ENCODE results near the gene KCTD1. TPM values are rescaled to one million over a fixed set of nuclear protein-coding genes. Genes with fewer than 3 reads are reported as not detected.

Gene KCTD1
- total and polyA plus RNA-seq, 4 donors = 4.0 to 17.5 (median 9.2) TPM

DNA sequence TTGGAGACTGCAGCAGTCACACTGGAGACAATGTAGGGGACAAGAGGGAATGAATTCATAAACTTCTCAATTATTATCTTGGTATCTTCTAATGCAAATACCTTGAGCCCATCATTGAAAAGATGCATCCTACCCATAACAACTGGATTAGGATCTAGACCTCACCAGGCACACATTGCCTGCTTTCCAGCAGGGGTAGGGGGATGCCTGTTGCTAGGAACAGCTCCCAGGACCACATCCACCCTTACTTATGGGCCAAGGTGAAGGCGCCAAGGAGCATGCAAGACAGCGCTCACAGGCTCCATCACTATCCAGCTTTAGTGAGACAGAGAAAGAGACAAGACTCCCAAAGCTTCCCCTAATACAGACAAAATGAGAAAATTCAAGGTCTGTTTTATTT lies 24.4 kb downstream of the KCTD1 start:
- WGBS, 2 donors = 96 to 100% methylated on average over 2 of the region's 2 CpGs
- Histone ChIP-seq H3K9ac (ENCODE audit: insufficient read depth in 1 of 2, low read length in 2 of 2) (no peak overlapping the region), H3K9me3 (ENCODE audit: control insufficient read depth in 4 of 4, insufficient read depth in 3 of 4, low read length in 3 of 4) (no peaks in the 10 kb centered on the region), H3K27ac (ENCODE audit: low read depth in 1 of 2, low read length in 1 of 2) (no peak overlapping the region), H3K27me3 (ENCODE audit: control insufficient read depth in 3 of 3, insufficient read depth in 3 of 3, low read length in 2 of 3) (no peaks in the 10 kb centered on the region), H3K36me3 (ENCODE audit: control insufficient read depth in 4 of 4, insufficient read depth in 4 of 4, low read length in 4 of 4) (no peaks in the 10 kb centered on the region), H3K4me1 (ENCODE audit: control insufficient read depth in 5 of 5, insufficient read depth in 5 of 5, low read length in 5 of 5) (peaks cover 0 to 12% (median 0%) of the 10 kb centered on the region in 5 donors), H3K4me3 (no peak overlapping the region)
- TF ChIP-seq, protein P1, sequence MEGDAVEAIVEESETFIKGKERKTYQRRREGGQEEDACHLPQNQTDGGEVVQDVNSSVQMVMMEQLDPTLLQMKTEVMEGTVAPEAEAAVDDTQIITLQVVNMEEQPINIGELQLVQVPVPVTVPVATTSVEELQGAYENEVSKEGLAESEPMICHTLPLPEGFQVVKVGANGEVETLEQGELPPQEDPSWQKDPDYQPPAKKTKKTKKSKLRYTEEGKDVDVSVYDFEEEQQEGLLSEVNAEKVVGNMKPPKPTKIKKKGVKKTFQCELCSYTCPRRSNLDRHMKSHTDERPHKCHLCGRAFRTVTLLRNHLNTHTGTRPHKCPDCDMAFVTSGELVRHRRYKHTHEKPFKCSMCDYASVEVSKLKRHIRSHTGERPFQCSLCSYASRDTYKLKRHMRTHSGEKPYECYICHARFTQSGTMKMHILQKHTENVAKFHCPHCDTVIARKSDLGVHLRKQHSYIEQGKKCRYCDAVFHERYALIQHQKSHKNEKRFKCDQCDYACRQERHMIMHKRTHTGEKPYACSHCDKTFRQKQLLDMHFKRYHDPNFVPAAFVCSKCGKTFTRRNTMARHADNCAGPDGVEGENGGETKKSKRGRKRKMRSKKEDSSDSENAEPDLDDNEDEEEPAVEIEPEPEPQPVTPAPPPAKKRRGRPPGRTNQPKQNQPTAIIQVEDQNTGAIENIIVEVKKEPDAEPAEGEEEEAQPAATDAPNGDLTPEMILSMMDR (IDR thresholded peaks at IDR 0.05; ENCODE audit: control extremely low read depth, extremely low read depth) = no peak
- DNase-seq (no peak), ATAC-seq (ENCODE audit: insufficient read depth, low FRiP score) (no peak)

DNA sequence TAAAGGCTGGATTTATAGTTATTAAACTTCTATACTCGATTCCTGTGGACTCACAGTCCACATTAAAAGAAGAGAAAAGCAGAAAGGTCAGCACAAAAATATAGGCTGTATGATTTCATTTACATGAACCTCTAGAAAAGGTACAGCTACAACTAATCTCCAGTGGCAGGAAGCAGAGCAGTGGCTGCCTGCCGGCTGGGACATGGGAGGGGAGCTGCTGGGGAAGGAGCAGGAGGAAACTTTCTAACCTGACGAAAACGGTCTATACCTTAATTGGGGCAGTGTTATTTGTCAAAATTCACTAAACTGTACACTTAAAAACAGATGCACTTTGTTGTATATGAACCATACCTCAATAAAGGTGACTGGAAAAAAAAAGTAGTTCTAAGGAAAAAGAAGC lies 26.7 kb downstream of the KCTD1 start:
- Histone ChIP-seq H3K27ac (ENCODE audit: low read depth in 1 of 2, low read length in 1 of 2) (no peak overlapping the region), H3K9ac (ENCODE audit: insufficient read depth in 1 of 2, low read length in 2 of 2) (no peak overlapping the region), H3K9me3 (ENCODE audit: control insufficient read depth in 4 of 4, insufficient read depth in 3 of 4, low read length in 3 of 4) (no peaks in the 10 kb centered on the region), H3K4me1 (ENCODE audit: control insufficient read depth in 5 of 5, insufficient read depth in 5 of 5, low read length in 5 of 5) (peaks cover 0 to 7% (median 5%) of the 10 kb centered on the region in 5 donors), H3K4me3 (no peak overlapping the region), H3K27me3 (ENCODE audit: control insufficient read depth in 3 of 3, insufficient read depth in 3 of 3, low read length in 2 of 3) (no peaks in the 10 kb centered on the region), H3K36me3 (ENCODE audit: control insufficient read depth in 4 of 4, insufficient read depth in 4 of 4, low read length in 4 of 4) (no peaks in the 10 kb centered on the region)
- ATAC-seq (ENCODE audit: insufficient read depth, low FRiP score) (no peak), DNase-seq (no peak)
- TF ChIP-seq, protein P1 (IDR thresholded peaks at IDR 0.05; ENCODE audit: control extremely low read depth, extremely low read depth) = no peak
- 51 to 65% methylated on average over 4 of the region's 4 CpGs for WGBS, 2 donors

DNA sequence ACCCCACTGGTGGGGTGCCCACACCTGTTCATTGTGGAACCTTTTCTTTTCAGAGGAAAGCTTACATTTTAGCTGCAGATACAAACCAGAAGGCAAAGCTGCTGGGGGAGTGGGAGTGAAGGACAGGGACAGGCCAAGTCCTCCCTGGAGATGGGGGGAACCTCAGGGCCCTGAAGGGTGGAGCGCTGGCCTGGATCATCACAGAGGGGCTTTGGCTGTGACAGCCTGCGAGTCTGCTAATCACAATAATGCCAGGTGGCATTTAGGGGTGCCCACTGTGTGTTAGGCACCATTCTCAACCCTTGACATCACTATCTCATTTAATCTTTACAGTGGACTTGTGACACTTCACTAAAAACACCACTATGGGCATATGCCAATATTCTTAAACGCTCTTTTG lies 27.4 kb downstream of the KCTD1 start:
- ATAC-seq (ENCODE audit: insufficient read depth, low FRiP score) = no peak
- Histone ChIP-seq H3K9ac (ENCODE audit: insufficient read depth in 1 of 2, low read length in 2 of 2) (no peak overlapping the region), H3K9me3 (ENCODE audit: control insufficient read depth in 4 of 4, insufficient read depth in 3 of 4, low read length in 3 of 4) (no peaks in the 10 kb centered on the region), H3K27me3 (ENCODE audit: control insufficient read depth in 3 of 3, insufficient read depth in 3 of 3, low read length in 2 of 3) (no peaks in the 10 kb centered on the region), H3K4me1 (ENCODE audit: control insufficient read depth in 5 of 5, insufficient read depth in 5 of 5, low read length in 5 of 5) (peaks cover 0 to 11% (median 3%) of the 10 kb centered on the region in 5 donors), H3K4me3 (no peak overlapping the region), H3K36me3 (ENCODE audit: control insufficient read depth in 4 of 4, insufficient read depth in 4 of 4, low read length in 4 of 4) (no peaks in the 10 kb centered on the region), H3K27ac (ENCODE audit: low read depth in 1 of 2, low read length in 1 of 2) (no peak overlapping the region)
- TF ChIP-seq, protein P1 (IDR thresholded peaks at IDR 0.05; ENCODE audit: control extremely low read depth, extremely low read depth) = no peak
- 96 to 98% methylated on average over 3 of the region's 3 CpGs for WGBS, 2 donors
- DNase-seq = no peak

DNA sequence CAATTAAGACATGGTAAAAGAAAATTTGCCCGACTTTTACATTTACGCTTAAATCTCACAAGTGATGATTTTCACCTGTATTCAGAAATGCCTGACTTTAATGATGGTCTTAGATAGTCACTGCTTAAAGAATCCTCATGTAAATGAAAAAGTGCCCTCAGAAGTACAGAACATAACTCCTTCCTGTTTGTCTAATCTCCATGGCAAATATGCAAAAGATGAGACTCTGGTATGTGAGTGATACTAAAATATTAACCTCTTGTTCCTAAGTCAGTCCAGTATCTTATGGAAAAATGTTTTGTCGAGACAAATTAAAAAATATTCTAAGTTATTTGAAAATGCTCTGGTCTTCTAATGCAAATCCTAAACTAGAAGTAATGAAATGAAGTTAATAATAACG lies 29.2 kb downstream of the KCTD1 start:
- no peaks in the 10 kb centered on the region for H3K36me3 ChIP-seq (ENCODE audit: control insufficient read depth in 4 of 4, insufficient read depth in 4 of 4, low read length in 4 of 4)
- H3K9ac ChIP-seq (ENCODE audit: insufficient read depth in 1 of 2, low read length in 2 of 2) = no peak overlapping the region
- no peak overlapping the region for H3K27ac ChIP-seq (ENCODE audit: low read depth in 1 of 2, low read length in 1 of 2)
- DNase-seq (no peak), ATAC-seq (ENCODE audit: insufficient read depth, low FRiP score) (no peak)
- 94 to 98% methylated on average over 4 of the region's 4 CpGs for WGBS, 2 donors
- no peak overlapping the region for H3K4me3 ChIP-seq
- H3K9me3 ChIP-seq (ENCODE audit: control insufficient read depth in 4 of 4, insufficient read depth in 3 of 4, low read length in 3 of 4) = no peaks in the 10 kb centered on the region
- TF ChIP-seq, protein P1 (IDR thresholded peaks at IDR 0.05; ENCODE audit: control extremely low read depth, extremely low read depth) = no peak
- peaks cover 0 to 17% (median 3%) of the 10 kb centered on the region in 5 donors for H3K4me1 ChIP-seq (ENCODE audit: control insufficient read depth in 5 of 5, insufficient read depth in 5 of 5, low read length in 5 of 5)
- no peaks in the 10 kb centered on the region for H3K27me3 ChIP-seq (ENCODE audit: control insufficient read depth in 3 of 3, insufficient read depth in 3 of 3, low read length in 2 of 3)
